ENCODE measurements around the gene RHOBTB3.
A peak's percentile ranks its signal among the peaks of the same experiment; 100 is the strongest.

- peak in 1 of 3 donors; percentile 69 for TF ChIP-seq CTCF (IDR thresholded peaks at IDR 0.05)
- TF ChIP-seq POLR2A (IDR thresholded peaks at IDR 0.05), result no peak
Observed at GRCh38 chr5:95781101-95781583, 50.0 kb downstream of the RHOBTB3 start.
